ENCODE results near the gene SLC25A12. TPM values are rescaled to one million over a fixed set of nuclear protein-coding genes. Genes with fewer than 3 reads are reported as not detected.
"Not testable (repeated sequence)": the region's sequence is repeated elsewhere in the genome, so short reads cannot be mapped to it uniquely, and the experiment has no call there.

Gene SLC25A12
- total and polyA plus RNA-seq, 10 of the 15 experiments (the other 5 are each of a cell fraction or from before 2014, with no cell fraction given), result 20.9 to 50.0 (median 33.0) TPM

GRCh38 chr2:171902840-171903420 lies 8.9 kb upstream of the SLC25A12 start (continued):
- TF ChIP-seq, protein P1, sequence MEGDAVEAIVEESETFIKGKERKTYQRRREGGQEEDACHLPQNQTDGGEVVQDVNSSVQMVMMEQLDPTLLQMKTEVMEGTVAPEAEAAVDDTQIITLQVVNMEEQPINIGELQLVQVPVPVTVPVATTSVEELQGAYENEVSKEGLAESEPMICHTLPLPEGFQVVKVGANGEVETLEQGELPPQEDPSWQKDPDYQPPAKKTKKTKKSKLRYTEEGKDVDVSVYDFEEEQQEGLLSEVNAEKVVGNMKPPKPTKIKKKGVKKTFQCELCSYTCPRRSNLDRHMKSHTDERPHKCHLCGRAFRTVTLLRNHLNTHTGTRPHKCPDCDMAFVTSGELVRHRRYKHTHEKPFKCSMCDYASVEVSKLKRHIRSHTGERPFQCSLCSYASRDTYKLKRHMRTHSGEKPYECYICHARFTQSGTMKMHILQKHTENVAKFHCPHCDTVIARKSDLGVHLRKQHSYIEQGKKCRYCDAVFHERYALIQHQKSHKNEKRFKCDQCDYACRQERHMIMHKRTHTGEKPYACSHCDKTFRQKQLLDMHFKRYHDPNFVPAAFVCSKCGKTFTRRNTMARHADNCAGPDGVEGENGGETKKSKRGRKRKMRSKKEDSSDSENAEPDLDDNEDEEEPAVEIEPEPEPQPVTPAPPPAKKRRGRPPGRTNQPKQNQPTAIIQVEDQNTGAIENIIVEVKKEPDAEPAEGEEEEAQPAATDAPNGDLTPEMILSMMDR (IDR thresholded peaks at IDR 0.05 in 2 of 3, conservative IDR thresholded peaks at IDR 0.05 in 1 of 3; ENCODE audit: control insufficient read depth in 2 of 3, extremely low read depth in 1 of 3, insufficient read depth in 1 of 3, low read depth in 3 of 3, low read length in 3 of 3), result no peak
- TF ChIP-seq NFIC (IDR thresholded peaks at IDR 0.05; ENCODE audit: low read depth, low read length) (no peak), KAT2A (conservative IDR thresholded peaks at IDR 0.05; ENCODE audit: control insufficient read depth, low read depth, low read length) (no peak), HDAC2 (IDR thresholded peaks at IDR 0.05) (no peak), RBBP5 (conservative IDR thresholded peaks at IDR 0.05) (no peak), NBN (IDR thresholded peaks at IDR 0.05) (no peak), POLR2A (IDR thresholded peaks at IDR 0.05; ENCODE audit: low read depth, low read length) (no peak), MEF2B (IDR thresholded peaks at IDR 0.05; ENCODE audit: partially characterized antibody, poor library complexity, severe bottlenecking) (no peak), ASH2L (IDR thresholded peaks at IDR 0.05; ENCODE audit: borderline replicate concordance, low read depth) (no peak), TBL1XR1 (IDR thresholded peaks at IDR 0.05; ENCODE audit: low read depth, low read length) (no peak), ZSCAN29 (IDR thresholded peaks at IDR 0.05) (no peak)

DNA sequence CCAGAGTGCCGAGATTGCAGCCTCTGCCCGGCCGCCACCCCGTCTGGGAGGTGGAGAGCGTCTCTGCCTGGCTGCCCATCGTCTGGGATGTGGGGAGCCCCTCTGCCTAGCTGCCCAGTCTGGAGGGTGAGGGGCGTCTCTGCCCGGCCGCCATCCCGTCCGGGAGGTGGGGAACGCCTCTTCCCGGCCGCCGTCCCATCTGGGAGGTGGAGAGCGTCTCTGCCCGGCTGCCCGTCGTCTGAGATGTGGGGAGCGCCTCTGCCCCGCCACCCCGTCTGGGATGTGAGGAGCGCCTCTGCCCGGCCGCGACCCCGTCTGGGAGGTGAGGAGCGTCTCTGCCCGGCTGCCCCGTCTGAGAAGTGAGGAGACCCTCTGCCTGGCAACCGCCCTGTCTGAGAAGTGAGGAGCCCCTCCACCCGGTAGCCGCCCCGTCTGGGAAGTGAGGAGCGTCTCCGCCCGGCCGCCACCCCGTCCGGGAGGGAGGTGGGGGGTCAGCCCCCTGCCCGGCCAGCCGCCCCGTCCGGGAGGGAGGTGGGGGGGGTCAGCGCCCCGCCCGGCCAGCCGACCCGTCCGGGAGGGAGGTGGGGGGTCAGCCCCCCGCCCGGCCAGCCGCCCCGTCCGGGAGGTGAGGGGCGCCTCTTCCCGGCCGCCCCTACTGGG lies 5.7 kb upstream of the SLC25A12 start:
- RAD21 ChIA-PET (ENCODE audit: unreplicated experiment); CTCF ChIA-PET; H3K4me2 ChIP-seq (ENCODE audit: control insufficient read depth, insufficient read depth); in situ Hi-C loops (cut with MboI); POLR2A ChIA-PET; H3K27me3 ChIP-seq (replicated peaks in 1 of 2; ENCODE audit: control insufficient read depth in 2 of 2, insufficient read depth in 2 of 2, low read length in 1 of 2); BruUV-seq (replicated peaks); intact Hi-C loops (cut with micrococcal nuclease; ENCODE audit: unreplicated experiment); H2AFZ ChIP-seq (ENCODE audit: control insufficient read depth, low read depth, low read length); H3K4me3 ChIP-seq; H3K27ac ChIP-seq (ENCODE audit: control insufficient read depth, insufficient read depth); H3K36me3 ChIP-seq (ENCODE audit: control insufficient read depth in 2 of 2, insufficient read depth in 2 of 2, low read length in 1 of 2); H3K9ac ChIP-seq (ENCODE audit: control insufficient read depth, insufficient read depth, low read length); DNase-seq (ENCODE audit: low read depth, low spot score); ATAC-seq; H3K9me3 ChIP-seq (replicated peaks; ENCODE audit: control insufficient read depth, insufficient read depth, low read length); H3K79me2 ChIP-seq (ENCODE audit: control insufficient read depth, insufficient read depth, low read length); SMC1A ChIA-PET (ENCODE audit: uncharacterized antibody, unreplicated experiment); FAIRE-seq; H4K20me1 ChIP-seq (ENCODE audit: control insufficient read depth, insufficient read depth): not testable (repeated sequence)
- 84% methylated on average over 17 of the region's 58 CpGs for WGBS (ENCODE audit: insufficient coverage, insufficient replicate concordance, low lambda C conversion rate, missing lambda C conversion rate)
- H3K4me1 ChIP-seq (ENCODE audit: control insufficient read depth, insufficient read depth, low read length), result peaks cover 12% of the 10 kb centered on the region; the same call in 1 of the 2 replicates
